ENCODE results near the gene ZNF329.
A peak's percentile ranks its signal among the peaks of the same experiment; 100 is the strongest.
"Not testable (repeated sequence)": the region's sequence is repeated elsewhere in the genome, so short reads cannot be mapped to it uniquely, and the experiment has no call there.

ZNF329 gene

DNA sequence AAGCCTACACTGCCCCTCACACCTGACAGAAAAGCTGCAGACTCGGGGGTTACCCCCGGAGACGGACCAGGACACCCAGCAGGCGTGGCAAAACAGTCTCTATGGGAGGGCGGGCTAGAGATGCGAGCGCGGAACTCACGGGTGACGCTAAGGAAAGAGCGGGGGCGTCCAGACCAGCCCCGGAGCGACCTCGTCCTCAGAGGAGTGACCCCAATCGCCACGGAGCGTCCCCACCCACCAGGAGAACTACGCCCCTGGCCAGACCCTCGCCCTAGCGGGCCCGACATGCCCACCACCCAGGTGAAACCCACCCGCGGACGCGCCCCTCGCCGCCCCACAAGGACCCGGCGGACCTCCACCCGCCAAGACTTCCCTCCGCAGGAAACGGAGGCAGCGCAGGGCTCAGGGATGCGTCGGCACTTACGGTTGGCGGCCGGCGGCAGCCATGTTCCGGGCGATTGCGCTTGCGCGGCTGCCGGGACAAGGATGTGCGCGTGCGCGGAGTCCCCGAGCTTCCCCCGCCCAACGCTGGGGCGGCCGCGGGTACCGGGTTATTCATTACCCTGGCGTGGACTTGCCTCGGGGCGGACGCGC, at the start of gene ZNF329:
TSS of gene ZNF329 (minus strand) at position 462 of the 594 bp plus-strand sequence. CDS start 21,286 bp downstream, outside the sequence.
- DNase-seq (ENCODE audit: low spot score): peak; percentile 99

DNA sequence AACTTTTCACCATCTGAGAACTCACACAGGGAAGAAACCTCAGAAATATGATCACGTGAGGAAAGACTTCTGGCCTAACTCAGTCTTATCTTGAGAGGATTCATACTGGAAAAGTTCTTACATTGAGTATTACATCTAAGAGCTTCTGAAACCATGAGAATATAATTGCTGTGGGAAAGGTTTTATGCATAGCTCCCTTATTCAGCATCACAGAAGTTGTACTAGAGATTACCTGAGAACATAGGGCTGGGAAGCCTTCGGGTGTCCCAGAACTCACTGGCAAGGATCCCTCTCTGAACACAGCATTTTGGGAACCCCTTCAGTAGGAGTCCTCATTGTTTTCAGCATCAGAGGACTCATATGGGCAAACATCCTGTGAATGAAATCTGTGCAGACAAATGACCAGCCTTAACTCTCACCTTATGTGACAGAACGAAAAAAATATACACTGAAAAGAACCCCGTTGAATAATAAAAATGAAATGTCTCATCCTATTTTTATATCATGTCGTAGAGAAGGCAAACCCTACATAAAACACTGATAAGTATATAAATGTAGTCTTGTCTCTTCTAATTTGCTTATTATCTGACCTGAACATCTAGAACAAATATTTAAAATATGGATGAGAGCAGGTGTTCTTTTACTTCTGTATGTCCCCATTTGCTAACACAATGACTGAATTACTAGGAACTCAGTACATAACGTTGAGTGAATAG, 46.5 kb upstream of the ZNF329 start:
- DNase-seq (ENCODE audit: low spot score): no peak

DNA sequence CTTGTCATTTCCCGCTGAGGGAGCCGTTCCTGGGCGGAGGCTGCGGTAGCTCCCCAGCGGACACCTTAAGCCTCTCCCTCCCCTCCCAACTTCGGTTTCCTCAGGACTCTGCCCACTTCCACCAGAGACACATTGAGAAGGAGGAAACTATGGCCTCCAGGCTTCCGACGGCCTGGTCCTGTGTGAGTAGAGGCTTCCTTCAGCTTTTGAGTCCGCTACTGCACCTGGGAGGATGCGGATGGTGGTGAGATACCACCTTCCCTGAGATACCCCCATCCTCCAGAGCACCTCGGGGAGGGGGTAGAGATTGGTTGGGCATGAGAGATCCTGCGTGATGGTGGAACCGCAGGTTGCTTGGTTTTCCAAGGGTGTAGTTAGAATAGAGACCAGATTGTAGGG, 33.2 kb upstream of the ZNF329 start:
- no peak for DNase-seq (ENCODE audit: low spot score)

DNA sequence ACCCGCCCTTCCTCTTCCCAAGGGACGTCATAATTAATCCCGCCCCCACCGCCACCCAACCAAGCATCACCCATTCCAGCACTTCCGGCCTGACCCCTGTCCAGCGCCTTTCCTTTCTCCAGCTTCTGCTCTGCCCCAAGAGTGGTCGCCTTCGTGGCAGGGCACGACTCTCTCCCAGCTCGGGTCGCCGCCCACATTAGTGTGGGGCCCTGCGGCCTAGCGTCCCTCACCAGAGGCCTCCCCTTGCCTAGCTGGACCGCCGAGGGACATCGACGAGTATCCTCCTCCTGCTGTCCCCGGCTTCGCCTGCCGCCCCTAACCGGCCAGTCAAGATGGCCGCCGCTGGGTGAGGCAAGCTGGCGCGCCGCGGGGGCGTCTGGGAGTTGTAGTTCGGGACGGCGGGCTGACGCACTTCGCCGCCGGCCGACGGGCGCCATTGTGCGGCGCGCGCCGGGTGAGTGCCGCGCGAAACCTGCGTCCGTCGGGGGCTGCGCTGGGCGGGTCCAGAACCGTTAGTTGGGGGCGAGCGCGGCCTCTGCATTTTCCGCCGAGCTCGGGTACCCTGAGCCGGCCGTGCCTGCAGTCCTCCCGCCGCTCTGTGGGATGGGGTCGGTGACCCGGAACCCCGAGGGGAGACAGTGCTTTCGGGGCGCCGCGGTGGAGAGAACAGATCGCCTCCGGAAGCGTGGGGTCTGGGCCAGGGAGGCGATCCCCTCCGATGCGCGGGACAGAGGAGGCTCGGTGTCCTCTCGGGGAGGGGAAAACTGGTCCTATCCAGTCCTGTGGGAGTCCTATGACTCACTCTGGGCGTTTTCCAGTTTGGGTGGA, 32.6 kb upstream of the ZNF329 start, which contains the start of gene ZNF274:
TSS of gene ZNF274 (plus strand) at position 73 of the 828 bp plus-strand sequence. CDS start 905 bp downstream, outside the sequence.
- DNase-seq (ENCODE audit: low spot score): peak; percentile 97

DNA sequence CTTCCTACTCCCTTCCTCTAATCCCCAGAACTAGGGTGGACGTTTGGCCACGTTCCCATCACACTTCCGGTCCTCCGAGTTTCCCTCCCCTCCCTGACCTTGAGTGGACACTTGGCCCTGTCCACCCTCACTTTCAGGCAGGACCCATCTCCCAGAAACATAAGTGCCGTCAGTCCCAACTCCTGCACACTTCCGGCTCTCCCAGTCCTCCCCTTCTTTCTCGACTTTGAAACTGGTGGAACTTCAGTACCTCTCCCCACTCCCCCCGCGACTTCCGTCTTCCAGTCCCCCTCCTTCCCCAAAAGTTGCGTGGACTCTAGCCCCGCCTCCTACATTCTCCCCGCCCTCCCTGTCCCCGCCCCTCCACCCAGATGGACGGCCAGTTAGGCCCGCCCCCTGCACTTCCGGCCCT, 32.0 kb upstream of the ZNF329 start:
- DNase-seq (ENCODE audit: low spot score): peak; percentile 92

DNA sequence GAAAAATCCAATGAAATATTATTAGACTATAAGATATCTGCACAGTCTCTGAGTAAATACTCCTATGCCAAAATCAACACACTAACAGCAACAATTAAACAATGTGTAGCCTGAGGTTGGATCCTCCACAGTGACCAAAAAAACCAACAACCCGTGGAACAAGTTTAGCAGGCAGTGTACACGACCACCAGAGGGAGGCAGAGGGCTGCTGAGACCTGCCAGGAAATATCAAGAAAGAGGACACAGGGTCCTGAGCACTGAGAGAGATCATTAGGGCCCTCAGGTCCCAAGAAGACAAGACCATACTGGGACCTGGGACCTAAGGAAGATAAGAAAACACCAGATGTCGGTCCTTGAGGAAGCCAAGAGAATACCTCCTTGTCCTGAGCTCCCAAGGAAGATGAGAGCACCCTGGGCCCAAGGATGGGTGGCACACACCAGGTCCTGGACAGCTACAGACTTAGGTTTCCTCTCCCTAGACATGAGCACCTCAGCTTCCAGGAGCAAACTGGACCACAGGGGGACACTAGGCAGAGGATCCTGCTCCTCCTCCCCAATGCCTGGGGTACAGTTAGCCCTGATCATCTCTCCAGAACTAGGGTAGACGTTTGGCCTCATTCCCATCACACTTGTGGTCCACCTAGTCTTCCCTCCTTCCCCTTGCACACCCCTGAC, 31.4 kb upstream of the ZNF329 start:
- no peak for DNase-seq (ENCODE audit: low spot score)

DNA sequence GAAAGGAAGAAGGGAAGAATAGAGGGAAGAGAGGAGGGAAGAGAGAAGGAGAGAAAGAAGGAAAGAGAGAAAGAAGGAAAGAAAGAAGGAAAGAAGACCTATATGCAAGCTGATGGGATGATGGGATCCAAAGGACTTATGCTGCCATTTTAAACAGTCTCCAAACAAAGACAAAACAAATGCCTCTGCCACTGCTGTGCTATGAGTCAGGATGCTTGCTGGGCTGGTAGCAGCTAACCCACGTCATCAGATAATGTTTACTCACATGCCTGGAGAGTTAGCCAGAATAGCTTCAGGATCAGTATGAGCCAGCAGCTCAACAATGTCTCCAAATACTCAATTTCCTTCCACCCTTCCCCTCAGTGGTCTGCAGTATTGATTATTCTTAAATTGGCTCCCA, 20.3 kb upstream of the ZNF329 start:
- DNase-seq (ENCODE audit: low spot score): no peak

DNA sequence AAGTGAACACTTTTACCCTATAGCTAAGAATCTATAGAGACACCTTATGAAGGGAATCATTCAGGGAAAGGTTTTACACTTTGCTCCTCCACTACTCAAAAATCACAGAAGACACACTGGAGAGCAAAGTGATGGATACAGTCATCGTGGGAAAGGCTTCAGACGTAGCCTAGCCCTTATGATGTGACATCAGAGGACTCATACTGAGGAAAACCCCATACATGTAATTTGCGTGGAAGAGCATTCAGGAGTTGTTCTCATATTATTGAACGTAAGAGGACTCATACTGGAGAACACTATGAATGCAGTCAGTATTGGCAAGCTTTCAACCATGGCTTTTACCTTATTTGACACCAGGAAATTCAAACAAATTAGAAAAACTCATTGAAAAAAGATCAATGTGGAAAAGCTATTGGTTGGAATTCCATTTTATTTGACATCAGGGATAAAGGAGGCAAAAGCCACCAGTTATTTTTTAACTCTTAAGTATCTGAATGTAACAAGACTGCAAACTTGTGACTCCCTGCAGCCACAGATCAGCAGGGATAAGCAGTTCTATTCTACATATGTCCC, 16.2 kb upstream of the ZNF329 start:
- DNase-seq (ENCODE audit: low spot score): no peak

DNA sequence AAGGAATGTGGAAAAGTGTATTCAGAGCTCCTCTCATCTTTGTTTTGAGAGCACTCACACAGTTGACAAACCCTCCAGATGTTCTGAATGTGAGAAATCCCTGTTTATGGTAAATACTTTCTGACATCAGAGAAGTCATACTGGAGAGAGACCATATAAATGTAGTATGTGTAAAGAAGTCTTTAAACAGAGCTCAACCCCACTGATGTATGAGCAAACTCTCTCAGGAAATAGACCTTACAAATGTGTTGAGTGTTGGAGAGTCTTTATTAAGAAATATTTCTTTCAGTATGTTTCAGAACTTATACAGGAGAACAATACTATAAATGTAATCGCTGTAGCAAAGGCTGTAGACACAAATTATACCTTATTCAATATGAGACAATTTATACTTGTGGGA, 15.7 kb upstream of the ZNF329 start:
- DNase-seq (ENCODE audit: low spot score): no peak

DNA sequence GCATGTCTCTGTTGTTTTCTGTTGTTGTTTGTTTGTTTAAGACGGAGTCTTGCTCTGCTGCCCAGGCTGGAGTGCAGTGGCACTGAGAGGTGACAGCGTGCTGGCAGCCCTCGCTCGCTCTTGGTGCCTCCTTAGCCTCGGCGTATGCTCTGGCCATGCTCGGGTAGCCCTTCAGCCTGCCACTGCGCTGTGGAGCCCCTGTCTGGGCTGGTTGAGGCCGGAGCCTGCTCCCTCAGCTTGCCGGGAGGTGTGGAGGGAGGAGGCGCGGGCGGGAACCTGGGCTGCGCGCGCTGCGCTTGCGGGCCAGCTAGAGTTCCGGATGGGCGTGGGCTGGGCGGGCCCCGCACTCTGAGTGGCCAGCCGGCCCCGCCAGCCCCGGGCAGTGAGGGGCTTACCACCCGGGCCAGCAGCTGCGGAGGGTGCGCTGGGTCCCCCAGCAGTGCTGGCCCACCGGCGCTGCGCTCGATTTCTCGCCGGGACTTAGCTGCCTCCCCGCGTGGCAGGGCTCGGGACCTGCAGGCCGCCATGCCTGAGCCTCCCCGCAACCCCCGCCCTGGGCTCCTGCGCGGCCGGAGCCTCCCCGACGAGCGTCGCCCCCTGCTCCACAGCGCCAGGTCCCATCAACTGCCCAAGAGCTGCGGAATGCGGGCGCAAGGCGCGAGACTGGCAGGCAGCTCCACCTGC, 6.6 kb upstream of the ZNF329 start:
- no peak for DNase-seq (ENCODE audit: low spot score)

DNA sequence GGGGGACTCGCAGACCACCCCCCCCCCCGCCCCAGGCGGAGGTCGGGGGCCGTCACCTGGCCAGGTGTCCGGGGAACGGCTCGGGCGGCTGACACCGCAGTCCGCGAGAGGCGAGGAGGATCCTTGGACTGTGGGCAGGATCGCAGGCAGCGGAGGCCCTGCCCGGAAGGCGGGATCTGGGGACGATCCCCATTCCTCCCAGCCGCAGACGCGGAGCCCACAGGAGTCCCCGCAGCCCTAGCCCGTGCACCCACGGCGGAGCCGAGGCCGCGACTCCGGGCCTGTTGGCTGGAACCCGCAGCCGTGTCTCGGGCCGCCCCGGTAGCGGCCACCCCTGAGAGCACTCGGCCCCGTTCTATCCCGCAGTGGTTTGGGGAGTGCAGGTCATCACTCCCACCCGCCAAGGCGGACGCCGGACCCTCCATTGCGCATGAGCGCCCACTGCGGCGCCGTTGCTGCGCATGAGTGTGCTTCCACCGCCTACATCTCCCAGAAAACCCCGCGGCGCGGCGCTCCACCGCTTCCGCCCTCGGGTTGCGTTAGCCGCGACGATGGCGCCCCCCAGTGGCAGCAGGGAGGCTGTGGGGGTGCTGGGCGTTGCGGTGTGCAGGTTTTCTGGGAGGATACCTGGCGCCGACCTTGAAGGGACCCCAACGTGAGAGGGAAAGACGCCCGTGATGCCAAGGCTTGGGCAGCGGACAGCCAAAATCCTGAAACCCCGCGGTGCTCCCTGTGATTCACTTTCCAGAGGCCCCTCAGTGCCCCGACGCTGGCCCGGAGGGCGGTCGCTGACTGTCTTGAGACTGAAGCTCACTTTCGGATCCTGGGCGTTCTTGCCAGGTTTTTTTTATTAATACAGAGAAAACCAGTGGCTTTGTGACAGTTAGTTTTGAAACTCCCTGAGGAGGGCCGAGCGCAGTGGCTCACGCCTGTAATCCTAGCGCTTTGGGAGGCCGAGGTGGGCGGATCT, 4.4 kb upstream of the ZNF329 start:
- DNase-seq (ENCODE audit: low spot score): peak; percentile 98

DNA sequence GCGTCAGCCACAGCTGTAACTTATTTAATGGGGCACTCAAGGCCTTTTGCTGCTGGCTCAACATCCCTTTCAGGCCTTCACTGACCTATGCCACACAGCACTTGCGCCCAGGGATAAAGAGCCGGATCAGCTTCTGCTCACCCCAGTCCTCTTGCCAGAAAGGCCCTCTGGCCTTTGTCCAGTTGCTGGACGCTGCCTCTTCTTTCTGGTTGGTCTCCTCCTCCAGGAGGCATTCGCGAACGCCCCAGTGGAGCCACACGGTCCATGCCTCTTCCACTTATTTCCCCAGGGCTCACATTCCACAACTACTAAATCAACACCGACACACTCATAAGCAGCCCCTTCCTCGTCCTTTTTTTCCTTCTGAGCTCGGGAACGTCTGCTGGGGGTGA, 3.7 kb upstream of the ZNF329 start:
- DNase-seq (ENCODE audit: low spot score): peak; percentile 61

DNA sequence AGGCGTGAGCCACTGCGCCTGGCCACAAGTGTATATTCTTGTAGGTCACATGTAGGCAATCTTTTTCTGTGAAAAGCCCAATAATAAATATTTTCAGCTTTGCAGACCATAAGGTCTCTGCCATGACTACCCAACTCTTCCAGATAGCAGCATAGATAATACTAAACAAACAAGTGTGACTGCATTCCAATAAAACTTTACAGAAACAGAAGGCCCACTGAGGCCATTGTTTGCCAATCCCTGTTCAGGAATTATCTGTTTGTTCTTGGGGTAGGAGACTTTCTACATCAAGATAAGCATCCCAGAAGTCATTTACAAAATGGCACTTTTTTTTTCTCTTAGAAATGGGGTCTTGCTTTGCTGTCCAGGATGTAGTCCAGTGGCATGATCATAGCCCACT, 2.8 kb upstream of the ZNF329 start:
- DNase-seq (ENCODE audit: low spot score): no peak

DNA sequence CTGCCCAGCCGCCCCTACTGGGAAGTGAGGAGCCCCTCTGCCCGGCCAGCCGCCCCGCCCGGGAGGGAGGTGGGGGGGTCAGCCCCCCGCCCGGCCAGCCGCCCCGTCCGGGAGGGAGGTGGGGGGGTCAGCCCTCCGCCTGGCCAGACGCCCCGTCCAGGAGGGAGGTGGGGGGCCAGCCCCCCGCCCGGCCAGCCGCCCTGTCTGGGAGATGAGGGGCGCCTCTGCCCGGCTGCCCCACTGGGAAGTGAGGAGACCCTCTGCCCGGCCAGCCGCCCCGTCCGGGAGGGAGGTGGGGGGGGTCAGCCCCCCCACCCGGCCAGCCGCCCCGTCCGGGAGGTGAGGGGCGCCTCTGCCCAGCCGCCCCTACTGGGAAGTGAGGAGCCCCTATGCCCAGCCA, 3.1 kb downstream of the ZNF329 start:
- DNase-seq (ENCODE audit: low spot score): not testable (repeated sequence)

DNA sequence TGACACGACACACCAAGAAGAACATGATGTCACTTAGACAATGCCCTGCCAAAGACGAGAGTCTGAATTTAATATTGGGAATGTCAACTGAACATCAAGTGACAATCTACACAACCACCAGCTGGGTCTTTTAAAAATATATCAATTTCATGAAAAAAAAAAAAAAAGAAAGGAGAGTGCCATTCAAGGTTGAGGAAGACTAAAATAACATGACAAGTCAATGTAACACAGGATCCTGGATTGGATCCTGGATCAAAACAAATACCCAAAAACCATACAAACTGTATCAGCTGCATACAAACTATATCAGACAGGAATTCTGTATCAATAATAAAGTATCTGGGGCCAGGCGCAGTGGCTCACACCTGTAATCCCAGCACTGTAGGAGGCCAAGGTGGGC, 4.7 kb downstream of the ZNF329 start:
- DNase-seq (ENCODE audit: low spot score): no peak

DNA sequence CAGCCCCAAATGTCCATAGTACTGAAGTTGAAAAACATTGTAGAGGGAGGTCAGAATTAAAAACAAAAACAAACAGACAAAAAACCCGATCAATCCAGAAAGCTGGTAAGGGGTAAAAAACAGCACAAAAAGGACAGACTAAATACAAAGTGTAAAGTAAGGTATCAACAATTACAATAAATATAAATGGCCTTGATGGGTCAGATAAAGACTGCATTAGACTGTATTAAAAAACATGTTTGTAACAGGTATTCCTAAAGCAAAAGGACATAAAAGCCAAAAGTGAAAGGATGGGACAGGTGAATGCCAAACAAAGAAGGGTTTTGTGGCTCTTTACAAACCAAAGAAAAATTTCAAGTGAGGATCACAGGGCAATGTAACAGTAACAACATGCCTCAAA, 16.3 kb downstream of the ZNF329 start:
- no peak for DNase-seq (ENCODE audit: low spot score)

DNA sequence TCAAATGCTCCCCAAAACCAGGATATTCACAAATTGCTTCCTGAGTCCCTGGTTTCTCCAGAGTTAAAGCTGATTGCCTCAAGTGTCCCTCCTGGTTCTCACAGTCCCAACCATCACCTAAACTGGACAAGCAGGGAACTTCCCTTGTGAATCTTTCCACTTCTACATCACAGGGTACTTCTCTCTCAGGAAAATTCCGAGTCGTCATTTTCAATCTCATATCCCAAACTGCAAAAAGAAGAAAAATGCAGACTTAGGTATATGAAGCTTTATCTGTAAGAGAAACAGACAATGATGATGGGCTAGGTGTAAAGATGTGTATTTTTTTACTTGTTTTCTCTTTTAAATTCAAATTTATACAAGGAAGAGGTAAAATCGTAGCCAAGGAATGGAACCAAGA, 21.3 kb downstream of the ZNF329 start:
- DNase-seq (ENCODE audit: low spot score): no peak

DNA sequence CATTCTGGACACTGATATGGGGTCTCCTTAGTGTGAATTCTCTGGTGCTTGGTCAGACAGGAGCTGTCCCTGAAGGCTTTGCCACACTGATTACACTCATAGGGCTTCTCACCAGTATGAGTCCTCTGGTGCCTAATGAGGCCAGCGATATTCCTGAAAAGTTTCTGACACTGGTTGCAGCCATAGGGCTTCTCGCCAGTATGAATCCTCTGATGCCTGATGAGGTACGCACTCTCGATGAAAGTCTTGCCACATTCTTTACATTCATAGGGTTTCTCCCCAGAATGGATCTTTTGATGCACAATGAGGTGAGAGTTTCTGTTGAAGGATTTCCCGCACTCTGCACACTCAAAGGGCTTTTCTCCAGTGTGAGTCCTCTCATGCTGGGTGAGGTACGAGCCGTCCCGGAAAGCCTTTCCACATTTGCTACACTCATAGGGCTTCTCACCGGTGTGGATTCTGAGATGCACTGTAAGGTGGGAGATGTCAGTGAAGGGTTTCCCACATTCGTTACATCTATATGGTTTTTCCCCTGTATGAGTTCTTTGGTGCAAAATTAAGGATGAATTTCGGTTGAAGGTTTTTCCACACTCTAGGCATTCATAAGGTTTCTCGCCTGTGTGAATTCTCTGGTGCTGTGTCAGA, 22.4 kb downstream of the ZNF329 start:
- DNase-seq (ENCODE audit: low spot score): no peak

DNA sequence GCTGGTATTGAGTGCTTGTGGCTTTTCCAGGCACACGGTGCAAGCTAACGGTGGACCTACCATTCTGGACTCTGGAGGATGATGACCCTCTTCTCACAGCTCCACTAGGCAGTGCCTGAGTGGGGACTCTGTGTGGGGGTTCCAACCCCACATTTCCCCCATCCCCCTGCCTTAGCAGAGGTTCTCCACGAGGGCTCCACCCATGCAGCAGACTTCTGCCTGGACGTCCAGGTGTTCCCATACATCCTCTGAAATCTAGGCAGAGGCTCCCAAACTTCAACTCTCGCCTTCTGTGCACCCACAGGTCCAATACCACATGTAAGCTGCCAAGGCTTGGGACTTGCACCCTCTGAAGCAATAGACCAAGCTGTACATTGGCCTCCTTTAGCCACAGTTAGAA, 27.2 kb downstream of the ZNF329 start:
- DNase-seq (ENCODE audit: low spot score): no peak

Measured in AG20443 (cell line).